Liver (tissue), 9 donors: Measurements from ENCODE around the gene CFAP99. TPM values are rescaled to one million over a fixed set of nuclear protein-coding genes. Genes with fewer than 3 reads are reported as not detected.

ENCODE experiments used
- DNase-seq: peaks from one replicate; pipeline ENCODE4 v3.0.0-alpha.2; 2017; ENCODE audit warnings: low spot score
- H3K27ac ChIP-seq, 2 donors: one replicate each; pipeline ENCODE4 v1.7.0; 2013; ENCODE audit warnings: inconsistent platforms in 2 of 2, low read length in 2 of 2, control low read depth in 1 of 2, low read depth in 1 of 2, mild to moderate bottlenecking in 1 of 2
- H3K27me3 ChIP-seq, 4 donors: one replicate each; pipeline versions ENCODE4 v1.6.1 to v1.7.0; 2013; ENCODE audit warnings: low read length in 3 of 4, inconsistent platforms in 1 of 4, mild to moderate bottlenecking in 1 of 4, moderate library complexity in 1 of 4; ENCODE audit not compliant: control insufficient read depth in 4 of 4, insufficient read depth in 4 of 4
- H3K36me3 ChIP-seq, 4 donors: one replicate each; pipeline versions ENCODE4 v1.6.1 to v1.7.0; 2013; ENCODE audit warnings: low read length in 3 of 4, mild to moderate bottlenecking in 3 of 4, low read depth in 1 of 4, moderate library complexity in 1 of 4; ENCODE audit not compliant: control insufficient read depth in 4 of 4, insufficient read depth in 3 of 4
- H3K4me1 ChIP-seq, 4 donors: one replicate each; pipeline versions ENCODE4 v1.6.1 to v1.7.0; 2013; ENCODE audit warnings: low read length in 3 of 4, mild to moderate bottlenecking in 3 of 4, moderate library complexity in 1 of 4; ENCODE audit not compliant: control insufficient read depth in 4 of 4, insufficient read depth in 4 of 4
- H3K4me3 ChIP-seq, 3 donors: one replicate each; pipeline versions ENCODE4 v1.6.1 to v1.7.0; 2013; ENCODE audit warnings: low read length in 3 of 3, control low read depth in 1 of 3, low read depth in 1 of 3, mild to moderate bottlenecking in 1 of 3
- H3K9ac ChIP-seq, 2 donors: one replicate each; pipeline ENCODE4 v1.7.0; 2013; ENCODE audit warnings: low read length in 2 of 2, mild to moderate bottlenecking in 2 of 2, moderate library complexity in 2 of 2, control low read depth in 1 of 2, low read depth in 1 of 2
- H3K9me3 ChIP-seq, 4 donors: one replicate each; pipeline versions ENCODE4 v1.6.1 to v1.7.0; 2013; ENCODE audit warnings: low read length in 3 of 4; ENCODE audit not compliant: control insufficient read depth in 4 of 4
- CTCF ChIP-seq: fragments of 150-350 bp; IDR thresholded peaks from 2 replicates; pipeline ENCODE4 v1.5.1; 2017; ENCODE audit warnings: improper control_type of control experiment, low read depth, low read length; ENCODE audit not compliant: missing input control
- EGR1 ChIP-seq, 2 donors: IDR thresholded peaks; 2 replicates each; pipeline ENCODE4 v1.6.1; 2016 to 2018; ENCODE audit warnings: antibody characterized with exemption in 2 of 2, low read depth in 2 of 2
- FOXA1 ChIP-seq: IDR thresholded peaks from 2 replicates; pipeline ENCODE4 v1.6.1; 2016; ENCODE audit warnings: antibody characterized with exemption
- FOXA2 ChIP-seq: IDR thresholded peaks from 2 replicates; pipeline ENCODE4 v1.6.1; 2016; ENCODE audit warnings: antibody characterized with exemption
- GABPA ChIP-seq, 2 donors: IDR thresholded peaks in 1 of 2; conservative IDR thresholded peaks in 1 of 2; 2 replicates each; pipeline ENCODE4 v1.6.1; 2016; ENCODE audit warnings: antibody characterized with exemption in 2 of 2, mild to moderate bottlenecking in 1 of 2, moderate library complexity in 1 of 2
- HNF4A ChIP-seq, 2 donors: conservative IDR thresholded peaks; 2 replicates each; pipeline ENCODE4 v1.6.1; 2016; ENCODE audit warnings: antibody characterized with exemption in 2 of 2, mild to moderate bottlenecking in 2 of 2
- HNF4G ChIP-seq: IDR thresholded peaks from 2 replicates; pipeline ENCODE4 v1.6.1; 2016; ENCODE audit warnings: antibody characterized with exemption
- JUND ChIP-seq, 2 donors: IDR thresholded peaks; 2 replicates each; pipeline ENCODE4 v1.6.1; 2016; ENCODE audit warnings: antibody characterized with exemption in 2 of 2
- NR2F2 ChIP-seq: IDR thresholded peaks from 2 replicates; pipeline ENCODE4 v1.6.1; 2016; ENCODE audit warnings: antibody characterized with exemption
- RAD21 ChIP-seq, 2 donors: IDR thresholded peaks; 2 replicates each; pipeline ENCODE4 v1.6.1; 2016; ENCODE audit warnings: antibody characterized with exemption in 2 of 2, mild to moderate bottlenecking in 2 of 2
- RXRA ChIP-seq, 2 donors: IDR thresholded peaks; 2 replicates each; pipeline ENCODE4 v1.6.1; 2017 to 2018; ENCODE audit warnings: antibody characterized with exemption in 2 of 2, mild to moderate bottlenecking in 1 of 2
- SP1 ChIP-seq: IDR thresholded peaks from 2 replicates; pipeline ENCODE4 v1.6.1; 2018; ENCODE audit warnings: antibody characterized with exemption, mild to moderate bottlenecking
- TAF1 ChIP-seq: conservative IDR thresholded peaks from 2 replicates; pipeline ENCODE4 v1.6.1; 2016; ENCODE audit warnings: antibody characterized with exemption, mild to moderate bottlenecking
- YY1 ChIP-seq: IDR thresholded peaks from 2 replicates; pipeline ENCODE4 v1.6.1; 2016; ENCODE audit warnings: antibody characterized with exemption, mild to moderate bottlenecking
- WGBS: extraction: QIAGEN DNeasy Blood & Tissue Kit; methylation state at CpG from one replicate; pipeline ENCODE4 v1.1.7; 2013; 5-methylcytosine and 5-hydroxymethylcytosine counted together
- polyA plus RNA-seq, 2 donors: library from polyadenylated mRNA; stranded (reverse) in 1 of 2; unstranded in 1 of 2; fragments of 200-250 nt in 1 of 2; fragments of >200 nt in 1 of 2; fragmentation: Nextera tagmentation in 1 of 2; extraction: Ambion mirVana in 1 of 2; gene quantifications; one replicate each; pipeline versions ENCODE4 v1.2.1 to v1.2.3, GENCODE V29; 2013 to 2015
- total RNA-seq, 2 donors: library from RNA; depleted of rRNA; stranded (reverse); fragments of >200 nt; gene quantifications; one replicate each; pipeline ENCODE4 v1.2.3, GENCODE V29; 2014
- TF ChIP-seq, protein P1 (sequence below): IDR thresholded peaks from 2 replicates; pipeline ENCODE4 v1.6.1; 2016; ENCODE audit warnings: antibody characterized with exemption
- TF ChIP-seq, protein P2 (sequence below): IDR thresholded peaks from 2 replicates; pipeline ENCODE4 v1.6.1; 2016; ENCODE audit warnings: antibody characterized with exemption, mild to moderate bottlenecking
- TF ChIP-seq, protein P3 (sequence below): IDR thresholded peaks from 2 replicates; pipeline ENCODE4 v1.6.1; 2016; ENCODE audit warnings: antibody characterized with exemption
- TF ChIP-seq, protein P4 (sequence below): IDR thresholded peaks from 2 replicates; pipeline ENCODE4 v1.6.1; 2016; ENCODE audit warnings: antibody characterized with exemption
- donor health status: healthy.
- donor health status: healthy.
- donor health status: healthy.
- donor health status: healthy.
- donor health status: healthy.

CFAP99 gene
- total and polyA plus RNA-seq, 4 donors = 0.33 to 0.36 TPM; not detected in 2

DNA sequence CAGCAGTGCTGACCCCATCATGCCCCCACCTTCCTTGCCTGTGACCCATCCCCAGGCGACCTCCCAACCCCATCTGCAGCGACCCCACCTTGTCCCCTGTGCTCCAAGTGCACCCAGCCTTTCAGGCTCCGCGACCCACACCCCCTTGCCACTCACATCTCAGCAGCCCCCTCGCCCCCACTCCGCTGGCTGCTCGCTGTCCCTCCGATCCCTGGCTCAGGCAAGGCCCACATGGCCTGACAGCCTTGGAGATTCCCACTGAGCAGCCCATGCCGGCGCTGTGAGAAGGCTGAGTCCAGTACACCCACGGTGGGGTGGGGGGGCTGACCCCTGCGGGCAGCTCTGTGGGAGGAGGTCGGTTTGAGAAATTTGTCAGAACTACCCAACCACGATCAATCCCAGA lies 9.4 kb upstream of the CFAP99 start:
- no peak for TF ChIP-seq YY1
- TF ChIP-seq EGR1 (IDR thresholded peaks at IDR 0.05; ENCODE audit: low read depth in 2 of 2) = no peak
- TF ChIP-seq, protein P1, sequence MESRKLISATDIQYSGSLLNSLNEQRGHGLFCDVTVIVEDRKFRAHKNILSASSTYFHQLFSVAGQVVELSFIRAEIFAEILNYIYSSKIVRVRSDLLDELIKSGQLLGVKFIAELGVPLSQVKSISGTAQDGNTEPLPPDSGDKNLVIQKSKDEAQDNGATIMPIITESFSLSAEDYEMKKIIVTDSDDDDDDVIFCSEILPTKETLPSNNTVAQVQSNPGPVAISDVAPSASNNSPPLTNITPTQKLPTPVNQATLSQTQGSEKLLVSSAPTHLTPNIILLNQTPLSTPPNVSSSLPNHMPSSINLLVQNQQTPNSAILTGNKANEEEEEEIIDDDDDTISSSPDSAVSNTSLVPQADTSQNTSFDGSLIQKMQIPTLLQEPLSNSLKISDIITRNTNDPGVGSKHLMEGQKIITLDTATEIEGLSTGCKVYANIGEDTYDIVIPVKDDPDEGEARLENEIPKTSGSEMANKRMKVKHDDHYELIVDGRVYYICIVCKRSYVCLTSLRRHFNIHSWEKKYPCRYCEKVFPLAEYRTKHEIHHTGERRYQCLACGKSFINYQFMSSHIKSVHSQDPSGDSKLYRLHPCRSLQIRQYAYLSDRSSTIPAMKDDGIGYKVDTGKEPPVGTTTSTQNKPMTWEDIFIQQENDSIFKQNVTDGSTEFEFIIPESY = no peak
- no peak for TF ChIP-seq FOXA2
- TF ChIP-seq HNF4A (conservative IDR thresholded peaks at IDR 0.05) = no peak
- TF ChIP-seq GABPA (IDR thresholded peaks at IDR 0.05 in 1 of 2, conservative IDR thresholded peaks at IDR 0.05 in 1 of 2) = no peak
- no peak for TF ChIP-seq JUND (IDR thresholded peaks at IDR 0.05)
- TF ChIP-seq NR2F2 = no peak
- no peak for TF ChIP-seq TAF1
- TF ChIP-seq, protein P2, sequence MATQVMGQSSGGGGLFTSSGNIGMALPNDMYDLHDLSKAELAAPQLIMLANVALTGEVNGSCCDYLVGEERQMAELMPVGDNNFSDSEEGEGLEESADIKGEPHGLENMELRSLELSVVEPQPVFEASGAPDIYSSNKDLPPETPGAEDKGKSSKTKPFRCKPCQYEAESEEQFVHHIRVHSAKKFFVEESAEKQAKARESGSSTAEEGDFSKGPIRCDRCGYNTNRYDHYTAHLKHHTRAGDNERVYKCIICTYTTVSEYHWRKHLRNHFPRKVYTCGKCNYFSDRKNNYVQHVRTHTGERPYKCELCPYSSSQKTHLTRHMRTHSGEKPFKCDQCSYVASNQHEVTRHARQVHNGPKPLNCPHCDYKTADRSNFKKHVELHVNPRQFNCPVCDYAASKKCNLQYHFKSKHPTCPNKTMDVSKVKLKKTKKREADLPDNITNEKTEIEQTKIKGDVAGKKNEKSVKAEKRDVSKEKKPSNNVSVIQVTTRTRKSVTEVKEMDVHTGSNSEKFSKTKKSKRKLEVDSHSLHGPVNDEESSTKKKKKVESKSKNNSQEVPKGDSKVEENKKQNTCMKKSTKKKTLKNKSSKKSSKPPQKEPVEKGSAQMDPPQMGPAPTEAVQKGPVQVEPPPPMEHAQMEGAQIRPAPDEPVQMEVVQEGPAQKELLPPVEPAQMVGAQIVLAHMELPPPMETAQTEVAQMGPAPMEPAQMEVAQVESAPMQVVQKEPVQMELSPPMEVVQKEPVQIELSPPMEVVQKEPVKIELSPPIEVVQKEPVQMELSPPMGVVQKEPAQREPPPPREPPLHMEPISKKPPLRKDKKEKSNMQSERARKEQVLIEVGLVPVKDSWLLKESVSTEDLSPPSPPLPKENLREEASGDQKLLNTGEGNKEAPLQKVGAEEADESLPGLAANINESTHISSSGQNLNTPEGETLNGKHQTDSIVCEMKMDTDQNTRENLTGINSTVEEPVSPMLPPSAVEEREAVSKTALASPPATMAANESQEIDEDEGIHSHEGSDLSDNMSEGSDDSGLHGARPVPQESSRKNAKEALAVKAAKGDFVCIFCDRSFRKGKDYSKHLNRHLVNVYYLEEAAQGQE = no peak
- TF ChIP-seq SP1 = no peak
- no peak for TF ChIP-seq CTCF
- TF ChIP-seq, protein P3, sequence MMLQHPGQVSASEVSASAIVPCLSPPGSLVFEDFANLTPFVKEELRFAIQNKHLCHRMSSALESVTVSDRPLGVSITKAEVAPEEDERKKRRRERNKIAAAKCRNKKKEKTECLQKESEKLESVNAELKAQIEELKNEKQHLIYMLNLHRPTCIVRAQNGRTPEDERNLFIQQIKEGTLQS = no peak
- no peak for TF ChIP-seq HNF4G
- no peak for TF ChIP-seq RXRA (IDR thresholded peaks at IDR 0.05)
- no peak for TF ChIP-seq RAD21 (IDR thresholded peaks at IDR 0.05)
- no peak for TF ChIP-seq FOXA1
- TF ChIP-seq, protein P4, sequence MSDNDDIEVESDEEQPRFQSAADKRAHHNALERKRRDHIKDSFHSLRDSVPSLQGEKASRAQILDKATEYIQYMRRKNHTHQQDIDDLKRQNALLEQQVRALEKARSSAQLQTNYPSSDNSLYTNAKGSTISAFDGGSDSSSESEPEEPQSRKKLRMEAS = no peak
- WGBS = 91% methylated on average over 14 of the region's 14 CpGs

More for the DNA sequence above, 9.4 kb upstream of the CFAP99 start:
- Histone ChIP-seq H3K27ac (no peak overlapping the region), H3K27me3 (no peaks in the 10 kb centered on the region), H3K4me1 (peaks cover 0 to 15% (median 6%) of the 10 kb centered on the region in 4 donors), H3K4me3 (no peak overlapping the region), H3K9me3 (no peaks in the 10 kb centered on the region), H3K36me3 (peaks cover 0 to 1% (median 0%) of the 10 kb centered on the region in 4 donors), H3K9ac (no peak overlapping the region)
- no peak for DNase-seq
